Fibroblast of skin of scalp (primary cell): ENCODE data around the gene LMBR1.
"Not testable (repeated sequence)": the region's sequence is repeated elsewhere in the genome, so short reads cannot be mapped to it uniquely, and the experiment has no call there.

ENCODE experiments used
- DNase-seq: peaks from one replicate; pipeline ENCODE4 v3.0.0-alpha.2; 2013

LMBR1 gene

DNA sequence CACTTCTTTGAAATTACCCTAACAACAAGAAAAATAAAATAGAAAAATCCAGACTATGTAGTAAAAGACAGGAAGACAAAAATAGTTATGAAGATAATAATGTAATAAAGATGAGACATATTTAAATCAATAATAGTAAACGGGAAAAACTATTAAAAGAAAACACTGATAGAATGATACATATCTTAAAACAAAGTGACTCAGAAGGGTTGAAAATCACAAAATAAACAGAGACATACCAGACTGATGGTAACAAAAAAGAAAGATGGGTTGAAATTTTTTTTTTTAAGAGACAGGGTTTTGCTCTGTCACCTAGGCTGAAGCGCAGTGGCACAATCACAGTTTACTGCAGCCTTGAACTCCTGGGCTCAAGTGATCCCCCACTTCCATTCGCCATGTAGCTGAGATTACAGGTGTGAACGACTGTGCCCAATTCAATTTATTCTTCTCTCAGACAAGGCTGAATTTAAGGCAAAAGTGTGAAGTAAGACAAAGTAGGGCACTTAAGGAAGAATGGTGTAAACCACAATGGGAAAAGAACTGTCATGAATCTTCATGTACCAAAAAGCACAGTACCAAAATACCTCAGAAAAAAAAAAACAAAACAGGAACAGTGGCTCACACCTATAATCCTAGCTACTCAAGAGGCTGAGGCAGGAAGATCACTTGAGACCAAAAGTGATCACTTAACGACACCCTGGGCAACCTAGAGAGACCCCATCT, 47.4 kb downstream of the LMBR1 start:
- no peak for DNase-seq

GRCh38 chr7:156843582-156843981, 49.4 kb downstream of the LMBR1 start:
- not testable (repeated sequence) for DNase-seq

- no peak for DNase-seq
Observed at GRCh38 chr7:156843157-156843556, 49.8 kb downstream of the LMBR1 start.

GRCh38 chr7:156842740-156843140, 50.2 kb downstream of the LMBR1 start:
- no peak for DNase-seq

GRCh38 chr7:156842317-156842716, 50.7 kb downstream of the LMBR1 start:
- DNase-seq = no peak

GRCh38 chr7:156841497-156841896, 51.5 kb downstream of the LMBR1 start:
- DNase-seq = no peak

- no peak for DNase-seq
Observed at GRCh38 chr7:156840134-156840533, 52.8 kb downstream of the LMBR1 start.

GRCh38 chr7:156836443-156836842, 56.5 kb downstream of the LMBR1 start:
- no peak for DNase-seq

DNA sequence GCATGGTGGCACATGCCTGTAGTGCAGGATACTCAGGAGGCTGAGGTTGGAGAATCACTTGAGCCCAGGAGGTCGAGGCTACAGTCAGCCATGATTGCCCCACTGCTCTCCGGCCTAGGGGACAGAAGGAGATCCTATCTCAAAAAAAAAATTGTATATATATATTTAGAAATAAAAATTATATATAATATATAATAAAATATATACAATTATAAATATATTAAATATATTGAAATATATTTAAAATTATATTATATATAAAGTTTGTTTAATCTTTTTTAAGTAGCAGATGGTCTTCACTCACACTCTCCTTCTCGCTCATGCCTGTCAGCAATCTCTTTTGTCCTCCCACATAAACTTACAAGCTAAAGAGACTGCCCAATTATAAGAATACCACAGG, 58.5 kb downstream of the LMBR1 start:
- no peak for DNase-seq

GRCh38 chr7:156833312-156833711, 59.7 kb downstream of the LMBR1 start:
- DNase-seq = no peak

DNA sequence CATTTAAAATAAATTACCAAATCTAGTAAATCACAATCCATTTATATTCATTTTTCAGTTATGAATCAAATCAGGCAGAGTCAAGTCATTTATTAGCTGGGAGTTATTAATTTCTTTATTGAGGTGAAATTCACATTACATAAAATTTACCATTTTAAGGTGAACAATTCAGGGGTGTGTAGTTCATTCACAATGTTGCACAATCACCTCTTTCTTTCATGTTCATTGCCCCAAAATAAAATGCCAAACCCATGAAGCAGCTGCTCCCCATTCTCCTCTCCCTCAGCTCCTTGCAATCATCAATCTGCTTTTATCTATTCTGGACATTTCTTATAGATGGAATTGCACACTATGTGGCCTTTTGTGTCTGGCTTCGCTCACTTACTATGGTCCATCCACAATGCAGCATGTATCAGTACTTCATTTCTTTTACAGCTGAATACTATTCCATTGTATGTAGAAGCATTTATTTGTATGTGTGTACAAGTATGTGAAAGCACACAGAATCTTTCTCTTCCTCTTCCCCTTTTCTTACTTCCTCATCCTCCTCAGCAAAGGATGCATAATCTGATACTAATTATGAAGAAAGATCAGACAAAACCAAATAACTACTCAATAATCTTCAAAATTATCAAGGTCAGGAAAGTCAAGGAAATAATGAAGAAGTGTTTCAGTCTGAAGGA, 60.6 kb downstream of the LMBR1 start:
- DNase-seq = no peak

DNA sequence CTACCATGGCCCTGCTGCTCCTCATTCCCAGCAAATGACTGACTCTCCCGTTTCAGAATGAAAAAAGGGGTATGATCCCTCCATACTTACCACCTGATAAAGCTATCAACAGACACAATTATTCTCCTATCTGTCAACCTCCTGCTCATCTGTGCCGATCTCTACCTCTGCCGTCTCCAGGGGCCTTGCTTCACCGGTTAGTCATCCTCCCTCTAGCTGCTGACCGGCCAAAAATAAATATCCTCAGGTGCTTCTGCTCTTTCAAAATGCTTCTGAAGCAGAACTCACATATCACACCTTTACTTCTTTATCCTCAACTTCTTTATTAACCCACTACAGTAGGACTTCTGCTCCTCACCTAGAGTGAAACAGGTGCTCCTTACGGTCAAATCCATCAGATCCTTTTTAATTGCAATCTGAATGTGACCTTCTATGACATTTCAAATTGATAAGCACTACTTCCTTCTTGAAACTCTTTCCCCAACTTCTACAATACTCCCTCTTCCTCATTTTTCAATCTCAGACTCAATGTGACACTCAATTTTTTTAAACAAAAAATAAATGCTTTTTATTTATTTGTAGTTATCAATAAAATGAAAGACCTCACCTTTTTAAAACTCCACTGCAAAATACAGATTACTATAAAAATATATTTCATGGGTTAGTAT, 63.2 kb downstream of the LMBR1 start:
- DNase-seq = no peak

DNA sequence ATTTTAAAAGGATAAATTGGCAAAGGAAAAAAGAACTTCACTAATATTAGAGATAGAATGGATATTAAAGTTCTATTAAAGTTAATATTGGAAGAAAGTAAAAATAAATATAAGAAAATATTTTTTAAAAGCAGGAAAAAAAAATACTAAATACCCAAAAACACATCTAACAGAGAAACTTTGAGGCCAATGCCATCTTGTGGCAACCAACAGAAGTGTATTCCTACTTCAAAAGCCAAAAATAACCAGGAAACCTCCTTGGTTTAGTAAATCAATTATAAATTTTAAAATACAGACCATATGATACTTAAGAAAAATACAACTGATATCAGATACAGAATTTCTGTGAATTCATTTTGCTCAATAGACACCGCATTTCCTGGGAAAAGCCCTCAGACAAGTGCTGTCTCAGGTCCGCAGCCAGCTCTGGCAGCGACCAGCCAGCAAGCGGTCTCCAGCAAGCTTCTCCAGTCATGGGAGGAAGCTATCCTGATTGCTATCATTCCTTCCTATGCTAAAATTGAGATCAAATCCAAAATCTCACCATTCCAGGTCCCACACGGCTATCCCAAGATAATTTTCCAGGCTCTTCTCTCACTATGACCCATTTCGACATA, 65.3 kb downstream of the LMBR1 start:
- DNase-seq = peak; percentile 13

DNA sequence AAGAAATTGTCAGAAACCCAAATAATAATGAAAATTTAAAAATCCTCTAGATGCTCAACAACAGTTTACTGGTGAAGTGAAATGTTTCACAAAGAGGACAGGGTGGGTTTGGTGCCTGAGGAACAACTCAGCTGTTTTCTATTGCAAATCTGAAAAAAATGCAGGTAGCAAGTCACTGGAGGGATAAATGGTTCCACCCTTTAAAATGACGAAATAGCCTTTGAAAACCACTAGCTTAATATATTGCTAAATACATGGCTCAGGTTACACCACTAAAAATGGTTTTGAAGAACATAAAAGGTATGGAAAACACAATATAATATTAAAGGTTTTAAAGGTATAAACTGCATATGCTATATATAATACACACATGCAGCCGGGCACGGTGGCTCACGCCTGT, 69.5 kb downstream of the LMBR1 start:
- no peak for DNase-seq

DNA sequence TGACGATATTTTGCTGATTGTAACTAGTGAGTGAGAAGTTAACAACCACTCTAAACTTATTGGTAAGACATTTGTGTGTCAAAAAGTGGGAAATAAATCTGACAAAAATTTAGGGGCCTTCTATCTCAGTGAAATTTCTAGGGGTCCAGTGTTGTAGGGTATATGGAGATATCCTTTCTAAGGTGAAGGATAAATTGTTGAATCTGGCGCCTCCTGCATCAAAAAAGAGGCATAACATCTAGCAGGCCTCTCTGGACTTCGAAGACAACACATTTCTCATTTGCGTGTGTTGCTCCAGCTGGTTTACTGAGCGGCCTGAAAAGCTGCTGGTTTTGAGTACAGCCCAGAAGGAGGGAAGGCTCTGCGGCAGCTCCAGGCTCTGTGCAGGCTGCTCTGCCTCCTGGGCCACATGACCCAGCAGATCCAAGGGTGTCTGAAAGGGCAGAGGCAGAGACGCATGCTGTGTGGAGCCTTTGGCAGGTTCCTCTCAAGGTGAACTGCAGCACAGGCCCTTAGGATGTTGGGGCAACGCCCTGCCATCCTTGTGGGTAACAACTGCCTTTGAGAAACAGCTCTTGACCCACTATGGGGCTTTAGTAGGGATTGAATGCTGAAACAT, 72.4 kb downstream of the LMBR1 start:
- no peak for DNase-seq

DNA sequence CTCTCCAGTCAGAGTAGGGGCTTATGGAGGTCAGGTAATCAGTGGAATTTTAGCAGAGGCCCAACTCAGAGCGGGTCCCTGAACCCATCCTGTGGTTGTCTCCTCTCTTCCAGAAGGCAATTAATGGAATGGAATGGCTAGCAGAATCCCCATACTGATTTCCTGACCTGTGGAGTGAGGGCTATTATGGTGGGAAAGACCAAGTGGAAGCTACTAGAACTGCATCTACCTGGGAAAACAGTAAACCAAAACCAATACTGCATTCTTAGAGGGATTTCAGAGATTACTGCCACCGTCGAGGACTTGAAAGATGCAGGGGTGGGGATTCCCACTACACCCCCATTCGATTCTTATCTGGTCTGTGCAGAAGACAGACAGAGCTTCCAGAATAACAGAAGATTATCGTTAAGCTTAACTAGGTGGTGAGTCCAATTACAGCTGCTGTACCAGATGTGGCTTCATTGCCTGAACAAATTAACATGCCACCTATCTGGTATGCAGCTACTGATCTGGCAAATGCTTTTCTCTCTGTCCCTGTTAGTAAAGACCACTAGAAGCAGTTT, 73.2 kb downstream of the LMBR1 start:
- no peak for DNase-seq

DNA sequence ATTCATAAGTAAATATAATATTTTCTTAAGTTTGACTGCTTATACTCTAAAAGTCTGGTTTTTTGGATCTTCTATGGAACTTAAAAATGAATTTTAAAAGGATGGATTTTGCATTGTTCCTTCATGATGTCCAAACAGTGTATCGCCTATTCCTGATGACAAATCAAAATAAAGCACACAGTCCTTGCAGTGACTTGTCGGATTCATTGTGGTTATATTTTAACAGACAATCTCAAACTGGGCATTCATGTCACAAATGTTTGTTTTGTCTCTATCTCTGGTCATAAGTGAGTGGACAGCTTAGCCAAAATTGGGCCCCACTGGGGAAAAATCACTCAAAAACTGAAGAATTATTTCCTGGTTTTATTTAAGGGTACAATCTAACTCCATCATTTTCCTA, 74.8 kb downstream of the LMBR1 start:
- no peak for DNase-seq

GRCh38 chr7:156816943-156817572, 75.9 kb downstream of the LMBR1 start:
- peak; percentile 18 for DNase-seq

- DNase-seq = no peak
Observed at GRCh38 chr7:156811706-156812105, 81.3 kb downstream of the LMBR1 start.

GRCh38 chr7:156803656-156804055, 89.3 kb downstream of the LMBR1 start:
- DNase-seq = not testable (repeated sequence)

GRCh38 chr7:156802214-156802613, 90.8 kb downstream of the LMBR1 start:
- no peak for DNase-seq

GRCh38 chr7:156795415-156795814, 97.6 kb downstream of the LMBR1 start:
- DNase-seq = no peak
